NCI-H1092 (cell line): Measurements from ENCODE around the gene MAPK13.
"Not testable (repeated sequence)": the region's sequence is repeated elsewhere in the genome, so short reads cannot be mapped to it uniquely, and the experiment has no call there.

Source experiments
- DNase-seq: peaks from one replicate; lab custom pipeline; 2025; lab: John Stamatoyannopoulos, UW

Gene MAPK13

GRCh38 chr6:36114798-36115408 is 15.4 kb upstream of the MAPK13 start:
- no peak for DNase-seq

DNA sequence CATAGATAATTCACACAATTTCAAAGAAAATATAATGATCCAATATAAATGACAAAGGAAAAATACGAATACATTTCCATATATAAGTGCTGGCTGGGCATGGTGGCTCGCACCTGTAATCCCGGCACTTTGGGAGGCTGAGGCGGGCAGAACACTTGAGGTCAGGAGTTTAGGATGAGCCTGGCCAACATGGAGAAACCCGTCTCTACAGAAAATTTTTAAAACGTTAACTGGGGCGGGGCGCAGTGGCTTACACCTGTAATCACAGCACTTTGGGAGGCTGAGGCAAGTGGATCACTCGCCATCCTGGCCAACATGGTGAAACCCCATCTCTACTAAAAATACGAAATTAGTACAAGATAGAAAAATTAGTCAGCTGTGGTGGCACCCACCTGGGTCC is 14.9 kb upstream of the MAPK13 start:
- DNase-seq = no peak

- no peak for DNase-seq
Observed at GRCh38 chr6:36116066-36116864, 14.0 kb upstream of the MAPK13 start.

GRCh38 chr6:36116943-36117342 is 13.4 kb upstream of the MAPK13 start:
- no peak for DNase-seq

GRCh38 chr6:36117658-36118549 is 12.4 kb upstream of the MAPK13 start:
- no peak for DNase-seq

DNA sequence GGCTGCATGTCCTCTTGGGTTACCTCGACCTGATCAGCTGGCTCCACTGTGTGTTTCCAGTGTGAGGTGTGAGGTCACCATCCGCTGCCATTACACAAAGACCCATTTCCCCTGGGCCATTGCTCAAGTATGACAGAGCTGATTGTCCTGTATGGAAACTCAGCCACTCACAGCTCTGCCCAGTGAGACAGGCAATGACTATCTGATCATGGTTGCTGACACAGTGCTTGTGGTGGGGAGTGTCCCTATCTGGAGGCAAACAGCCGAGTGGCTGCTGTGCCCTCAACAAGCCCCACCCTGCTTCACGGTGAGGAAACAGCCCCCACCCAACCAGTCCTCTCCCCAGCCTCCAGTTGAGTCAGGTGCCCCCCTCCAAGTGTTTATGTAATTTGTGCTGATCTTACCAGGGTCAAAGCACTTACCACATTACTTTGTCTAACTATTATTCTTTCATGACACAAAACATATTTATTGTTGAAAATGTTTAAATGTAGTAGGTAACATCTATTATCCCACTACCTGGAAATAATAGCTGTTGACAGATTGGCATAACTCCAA is 11.7 kb upstream of the MAPK13 start:
- DNase-seq = no peak

DNA sequence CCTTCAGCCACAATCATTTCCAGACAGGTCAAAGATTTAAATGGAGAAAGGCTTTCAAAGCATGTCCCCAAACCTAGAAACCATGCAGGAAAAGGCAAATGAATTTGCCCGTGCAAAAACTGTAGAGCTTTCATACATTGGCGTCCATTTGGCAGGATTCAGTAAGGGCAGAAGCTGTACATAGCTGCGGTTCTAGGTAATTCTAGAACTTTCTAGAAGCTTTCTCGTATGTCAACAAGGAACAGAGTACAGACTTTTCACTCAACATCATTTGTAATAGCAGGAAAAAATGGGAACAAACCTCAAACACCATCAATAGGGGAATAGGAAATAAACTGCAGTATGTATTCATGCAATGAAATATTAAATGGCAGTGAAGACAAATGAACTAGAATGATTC is 11.1 kb upstream of the MAPK13 start:
- no peak for DNase-seq

DNA sequence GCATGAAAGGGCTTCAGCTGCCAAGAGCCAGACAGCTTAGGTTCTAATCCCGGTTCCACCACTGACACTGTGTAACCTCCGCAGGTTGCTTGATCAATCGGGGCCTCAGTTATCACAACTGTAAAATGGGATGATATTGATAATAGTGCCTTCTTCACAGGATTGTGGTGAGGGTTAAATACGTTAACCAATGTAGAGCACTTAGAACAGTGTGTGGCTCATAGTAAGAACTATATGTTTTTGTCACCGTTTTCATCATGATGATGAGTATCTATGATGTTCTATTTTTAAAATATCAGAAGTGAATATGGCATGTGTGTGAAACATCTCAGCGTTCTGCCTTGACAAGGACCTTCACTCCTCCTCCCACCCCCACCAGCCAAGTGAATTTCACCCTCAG is 10.3 kb upstream of the MAPK13 start:
- no peak for DNase-seq

DNA sequence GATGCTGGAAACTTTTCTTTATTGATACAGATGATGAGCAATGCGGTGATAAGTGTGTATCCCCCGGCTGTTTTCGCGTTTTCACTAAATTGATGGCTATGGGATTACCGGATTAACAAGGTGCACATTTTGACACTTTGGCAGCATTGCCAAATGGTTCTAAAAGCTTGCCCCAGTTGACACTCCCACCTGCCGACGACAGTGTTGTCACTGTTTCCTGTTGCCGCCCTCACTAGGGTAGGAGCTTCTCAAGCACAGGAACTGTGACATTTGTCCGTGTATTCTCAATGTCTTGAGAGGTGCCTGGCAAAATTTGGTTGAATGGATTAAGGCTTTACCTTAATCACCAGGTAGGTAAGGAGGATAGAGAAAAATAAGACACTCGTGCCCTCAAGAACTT is 9.8 kb upstream of the MAPK13 start:
- DNase-seq = no peak

DNA sequence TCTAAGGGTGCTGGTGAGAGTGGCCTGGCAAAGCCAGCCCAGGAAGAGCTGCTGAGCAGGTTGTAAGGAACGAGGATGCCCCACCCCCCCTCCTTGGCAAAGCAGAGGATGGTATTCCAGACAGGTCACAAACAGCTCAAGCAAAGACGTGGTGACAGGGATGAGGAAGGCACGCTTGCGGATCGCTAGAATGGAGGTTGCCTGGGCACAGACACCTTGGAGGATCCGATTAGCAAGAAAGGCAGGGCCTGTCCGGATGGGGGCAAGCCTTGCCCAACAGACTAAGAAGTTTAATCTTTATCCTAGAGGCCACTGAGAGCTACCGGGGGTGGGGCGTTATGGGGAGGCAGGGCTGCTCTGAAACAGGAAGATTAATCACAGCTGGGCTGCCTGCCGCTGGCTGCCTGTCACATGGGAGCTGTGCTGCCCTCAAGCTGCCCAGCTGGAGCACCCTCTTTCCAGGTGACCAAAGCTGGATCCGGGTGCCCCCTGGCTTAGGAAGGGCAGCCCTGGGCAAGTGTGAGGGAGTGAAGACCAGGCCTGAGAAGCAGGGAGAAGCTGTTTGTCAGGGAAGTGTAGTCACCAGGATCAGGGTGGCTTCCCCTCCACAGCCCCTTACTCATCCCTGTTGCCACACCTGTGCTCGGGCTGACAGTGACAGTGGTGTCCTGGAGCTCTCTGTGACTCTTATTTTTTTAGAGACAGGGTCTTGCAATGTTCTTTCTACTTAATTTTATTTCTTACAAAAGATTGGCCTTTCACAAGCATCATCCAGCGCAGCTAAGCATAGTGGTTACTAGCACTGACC is 9.1 kb upstream of the MAPK13 start:
- DNase-seq = no peak

DNA sequence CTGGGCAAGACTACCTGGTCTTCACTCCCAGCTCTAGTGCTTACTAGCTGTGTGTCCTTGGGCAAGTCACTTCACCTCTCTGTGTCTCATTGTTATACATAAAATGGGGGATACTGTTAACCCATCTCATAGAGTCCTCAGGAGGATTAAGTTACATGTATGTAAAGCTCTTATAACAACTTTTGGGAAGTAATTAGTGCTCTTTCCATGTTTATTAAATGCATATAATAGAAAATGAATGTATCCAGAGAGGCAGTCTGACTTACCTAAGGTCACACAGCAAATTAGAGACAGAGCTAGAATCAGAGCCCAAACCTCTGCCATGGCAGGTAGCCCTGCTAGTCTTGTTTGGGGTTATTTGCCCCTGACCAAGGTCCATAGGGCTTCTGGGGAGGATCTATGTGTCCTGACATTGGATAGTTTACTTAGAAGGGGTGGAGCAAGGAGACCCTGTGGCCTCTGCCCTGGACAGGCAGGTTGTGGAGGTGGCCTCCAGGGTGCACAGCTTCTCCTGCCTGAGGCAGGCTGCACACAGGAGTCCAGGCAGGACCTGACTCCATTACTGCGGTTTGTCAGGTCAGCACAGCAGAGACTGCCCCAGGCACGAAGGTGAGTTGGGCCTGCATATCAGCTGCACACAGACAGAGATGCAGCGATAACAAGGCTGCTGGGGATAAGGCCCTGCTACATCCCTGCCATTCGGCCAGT is 8.4 kb upstream of the MAPK13 start:
- DNase-seq = no peak

DNA sequence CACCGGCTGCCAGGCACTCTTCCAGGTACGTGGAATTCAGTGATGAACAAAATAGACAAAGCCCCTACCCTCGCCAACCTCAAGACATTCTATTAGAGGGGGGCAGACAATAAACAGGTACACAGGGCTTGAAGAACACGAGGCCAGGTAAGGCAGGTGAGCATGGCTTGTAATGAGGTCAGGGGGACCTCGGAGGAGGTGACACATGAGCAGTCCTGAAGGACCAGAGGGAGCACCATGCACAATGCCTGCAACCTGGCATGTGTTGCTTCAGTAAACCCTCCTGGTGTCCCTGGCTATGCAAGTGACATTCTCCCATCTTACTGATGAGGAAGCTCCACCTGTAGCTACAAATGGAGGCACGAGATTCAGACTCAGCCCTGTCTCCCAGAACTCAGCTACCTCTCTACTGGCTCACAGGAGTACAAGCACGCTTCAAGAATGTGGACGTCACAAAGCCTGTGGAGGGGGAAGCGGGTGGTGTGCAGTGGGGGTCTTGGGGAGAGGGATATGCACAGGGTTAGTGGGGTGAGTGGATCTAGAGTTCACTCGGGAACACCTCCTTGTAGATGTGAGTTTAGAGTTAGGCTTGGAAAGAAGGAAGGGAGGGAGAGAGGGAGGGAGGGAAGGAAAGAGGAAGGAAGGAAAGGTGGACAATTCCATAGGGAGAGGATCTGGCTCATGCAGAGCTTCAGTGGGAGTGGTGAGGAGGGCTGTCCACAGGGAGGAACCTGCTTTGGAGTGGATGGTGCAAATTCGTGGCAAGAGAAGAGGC is 7.6 kb upstream of the MAPK13 start:
- no peak for DNase-seq

DNA sequence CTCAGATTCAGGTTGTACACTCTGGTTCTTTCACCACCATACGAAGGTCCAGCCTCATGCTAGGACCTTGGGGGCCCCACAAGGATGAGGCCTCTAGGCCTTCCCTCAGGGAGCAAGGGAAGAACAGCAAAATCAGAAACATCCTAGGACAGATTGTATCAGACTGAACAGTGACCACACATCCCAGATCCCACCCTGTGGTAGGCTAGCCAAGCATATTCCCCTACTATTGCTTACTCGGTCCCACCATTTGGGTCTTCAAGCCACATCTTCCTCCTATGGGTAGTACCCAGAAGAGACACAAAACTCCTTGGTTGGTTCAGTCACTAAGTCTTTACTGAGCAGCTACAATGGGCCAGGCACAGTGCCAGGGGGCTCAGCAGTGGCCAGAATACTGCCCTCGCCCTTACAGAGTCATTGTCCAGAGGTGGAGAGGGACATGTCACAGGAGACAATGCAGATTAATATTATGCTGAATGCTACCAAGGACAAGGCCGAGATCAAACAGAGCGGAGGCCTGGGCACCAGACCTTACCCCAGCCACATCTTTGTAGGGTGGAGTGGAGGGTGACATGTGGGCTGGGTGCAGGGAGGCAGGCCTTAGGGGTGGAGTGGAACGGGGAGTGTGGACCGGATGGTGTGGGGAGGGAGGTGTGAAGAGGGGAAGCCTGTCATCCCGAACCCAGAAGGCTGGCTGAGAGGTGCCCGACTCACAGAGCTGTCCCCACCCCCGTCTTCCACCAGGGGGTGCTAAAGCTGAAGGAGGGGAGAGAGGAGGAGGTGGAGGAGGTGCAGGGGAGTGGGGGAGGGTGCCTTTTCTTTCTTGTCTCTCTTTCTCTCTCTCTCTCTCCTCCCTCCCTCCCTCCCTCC is 6.8 kb upstream of the MAPK13 start:
- DNase-seq = peak; percentile 54

DNA sequence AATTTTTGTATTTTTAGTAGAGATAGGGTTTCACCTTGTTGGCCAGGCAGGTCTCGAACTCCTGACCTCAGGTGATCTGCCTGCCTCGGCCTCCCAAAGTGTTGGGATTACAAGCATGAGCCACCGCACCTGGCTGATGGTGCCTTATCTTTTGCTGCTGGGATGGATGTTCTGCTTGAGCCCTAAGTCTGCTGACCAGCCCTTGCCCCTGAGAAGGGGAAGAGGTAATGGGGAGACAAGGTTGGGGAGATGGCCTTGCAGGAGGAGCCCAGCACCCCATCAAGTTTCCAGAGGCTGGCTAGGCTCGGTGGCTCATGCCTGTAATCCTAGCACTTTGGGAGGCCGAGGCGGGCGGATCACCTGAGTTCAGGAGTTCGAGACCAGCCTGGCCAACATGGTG is 6.0 kb upstream of the MAPK13 start:
- DNase-seq = not testable (repeated sequence)

GRCh38 chr6:36124881-36125280 is 5.4 kb upstream of the MAPK13 start:
- no peak for DNase-seq

GRCh38 chr6:36125575-36125974 is 4.7 kb upstream of the MAPK13 start:
- DNase-seq = no peak

DNA sequence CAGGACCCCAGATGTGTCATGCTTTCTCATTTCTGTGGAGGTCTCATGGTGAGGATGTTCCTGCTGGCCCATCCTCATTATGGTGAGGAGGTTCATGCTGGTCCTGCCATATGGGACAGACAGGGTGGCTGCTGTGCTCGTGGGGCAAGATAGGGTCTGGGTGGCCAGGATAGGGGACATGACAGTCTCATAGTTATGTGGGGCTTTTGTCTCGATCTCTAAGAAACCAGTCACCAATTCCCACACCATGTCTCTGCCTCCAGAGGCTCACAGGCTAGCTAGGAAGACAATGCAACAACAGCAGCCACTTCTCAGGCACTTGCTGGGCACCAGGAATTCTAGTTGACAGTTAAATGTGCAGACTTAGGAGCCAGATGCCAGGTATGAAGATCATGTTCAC is 4.2 kb upstream of the MAPK13 start:
- no peak for DNase-seq

- DNase-seq = no peak
Observed at GRCh38 chr6:36126553-36127458, 3.5 kb upstream of the MAPK13 start.
